GM10248 (cell line): ENCODE measurements around the gene CDK5RAP2.

Experiments used
- CTCF ChIA-PET: fragments of 300-600 bp; sonication (Branson Sonifier 250); formaldehyde crosslinking; extraction: SDS; loops from one replicate; lab custom pipeline; 2021; ENCODE audit warnings: antibody characterized with exemption; lab: Yijun Ruan, JAX
- POLR2A ChIA-PET: fragments of 350-650 bp; sonication (Branson Sonifier 250); formaldehyde crosslinking; extraction: SDS; loops from one replicate; lab custom pipeline; 2020; ENCODE audit warnings: antibody characterized with exemption; lab: Yijun Ruan, JAX
- DNase-seq: peaks from one replicate; pipeline ENCODE4 v3.0.0; 2012; ENCODE audit errors: extremely low spot score
- TF ChIP-seq, protein P1 (sequence below): IDR thresholded peaks from 2 replicates; pipeline ENCODE4 v1.5.1; 2012; ENCODE audit warnings: mild to moderate bottlenecking, low read depth; ENCODE audit errors: extremely low read depth, missing control alignments, control extremely low read depth

The CDK5RAP2 gene

DNA sequence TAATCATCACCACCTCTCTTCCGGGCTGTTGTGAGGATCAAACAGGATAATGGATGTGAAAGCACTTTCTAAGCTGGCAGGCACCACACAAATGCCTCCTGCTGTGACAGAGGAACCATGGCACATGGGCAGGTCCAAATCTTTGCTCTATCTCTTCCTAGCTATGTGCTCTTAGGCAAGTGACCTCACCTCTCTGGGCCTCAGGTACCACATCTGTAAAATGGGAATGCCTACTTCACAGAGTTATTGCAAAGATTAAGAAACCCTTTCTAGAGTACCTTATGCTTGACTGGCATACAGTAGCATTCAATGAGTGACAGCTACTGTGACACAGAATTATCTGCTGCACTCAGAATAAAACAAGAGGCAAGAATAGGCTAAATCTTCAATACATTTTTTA is 51.6 kb downstream of the CDK5RAP2 start:
- POLR2A ChIA-PET, result no interaction called here
- TF ChIP-seq, protein P1, sequence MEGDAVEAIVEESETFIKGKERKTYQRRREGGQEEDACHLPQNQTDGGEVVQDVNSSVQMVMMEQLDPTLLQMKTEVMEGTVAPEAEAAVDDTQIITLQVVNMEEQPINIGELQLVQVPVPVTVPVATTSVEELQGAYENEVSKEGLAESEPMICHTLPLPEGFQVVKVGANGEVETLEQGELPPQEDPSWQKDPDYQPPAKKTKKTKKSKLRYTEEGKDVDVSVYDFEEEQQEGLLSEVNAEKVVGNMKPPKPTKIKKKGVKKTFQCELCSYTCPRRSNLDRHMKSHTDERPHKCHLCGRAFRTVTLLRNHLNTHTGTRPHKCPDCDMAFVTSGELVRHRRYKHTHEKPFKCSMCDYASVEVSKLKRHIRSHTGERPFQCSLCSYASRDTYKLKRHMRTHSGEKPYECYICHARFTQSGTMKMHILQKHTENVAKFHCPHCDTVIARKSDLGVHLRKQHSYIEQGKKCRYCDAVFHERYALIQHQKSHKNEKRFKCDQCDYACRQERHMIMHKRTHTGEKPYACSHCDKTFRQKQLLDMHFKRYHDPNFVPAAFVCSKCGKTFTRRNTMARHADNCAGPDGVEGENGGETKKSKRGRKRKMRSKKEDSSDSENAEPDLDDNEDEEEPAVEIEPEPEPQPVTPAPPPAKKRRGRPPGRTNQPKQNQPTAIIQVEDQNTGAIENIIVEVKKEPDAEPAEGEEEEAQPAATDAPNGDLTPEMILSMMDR, result no peak
- CTCF ChIA-PET, result interaction anchor here (0.9 to 1.6 kb wide), 2 partner anchors 9 to 14 kb away, joined by 3 read pairs; no protein-coding TSS in a partner anchor
- DNase-seq, result no peak

DNA sequence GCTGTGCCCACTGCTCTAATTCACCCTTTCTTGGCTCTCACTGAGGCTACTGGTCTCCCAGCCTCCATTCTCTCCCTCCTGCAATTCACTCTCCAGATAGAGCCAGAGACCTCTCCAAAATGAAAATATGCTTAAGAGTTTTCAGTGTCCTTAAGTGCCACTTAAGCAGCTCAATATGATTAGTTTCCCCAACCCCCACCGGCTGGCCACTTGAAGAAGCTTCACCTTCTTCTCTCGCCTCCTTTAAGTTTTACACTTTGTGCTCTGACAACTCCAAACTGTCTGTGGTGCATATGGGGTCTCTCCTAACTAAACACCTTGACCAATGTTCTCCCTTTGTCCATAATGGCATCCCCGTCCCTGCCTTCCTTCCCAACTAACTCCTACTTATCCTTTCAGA is 53.4 kb downstream of the CDK5RAP2 start:
- ChIA-PET CTCF (interaction anchor here (1.0 to 1.6 kb wide), 3 partner anchors 11 to 32 kb away, joined by 3 to 4 read pairs (median 4); no protein-coding TSS in a partner anchor), POLR2A (no interaction called here)
- TF ChIP-seq, protein P1, result no peak
- DNase-seq, result no peak

GRCh38 chr9:120524863-120525262 is 55.1 kb downstream of the CDK5RAP2 start:
- ChIA-PET POLR2A (no interaction called here), CTCF (interaction anchor here (1.0 to 2.7 kb wide), 4 partner anchors 9 to 47 kb away, joined by 3 to 9 read pairs (median 7); no protein-coding TSS in a partner anchor)
- no peak for DNase-seq
- TF ChIP-seq, protein P1, result no peak

DNA sequence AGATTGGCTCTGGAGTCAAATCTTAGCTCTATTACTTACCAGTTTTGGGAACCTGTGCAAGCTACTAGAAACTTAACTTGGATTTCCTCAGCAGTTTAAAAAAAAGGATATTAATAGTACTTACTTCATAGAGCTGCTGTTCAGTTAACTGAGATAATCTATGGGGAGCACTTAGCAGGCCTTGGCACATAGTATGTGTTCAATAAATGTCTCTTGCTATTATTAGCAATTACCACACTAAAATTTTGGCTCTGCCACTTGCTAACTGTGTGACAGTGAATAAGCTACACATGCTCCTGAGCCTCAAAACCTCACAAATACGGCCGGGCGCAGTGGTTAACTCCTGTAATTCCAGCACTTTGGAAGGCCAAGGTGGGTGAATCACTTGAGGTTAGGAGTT is 55.9 kb downstream of the CDK5RAP2 start:
- POLR2A ChIA-PET, result no interaction called here
- DNase-seq, result no peak
- CTCF ChIA-PET, result interaction anchor here (2.1 to 2.7 kb wide), 3 partner anchors 9 to 46 kb away, joined by 5 to 9 read pairs (median 9); no protein-coding TSS in a partner anchor
- TF ChIP-seq, protein P1, result no peak

GRCh38 chr9:120522558-120522957 is 57.4 kb downstream of the CDK5RAP2 start:
- POLR2A ChIA-PET, result no interaction called here

DNA sequence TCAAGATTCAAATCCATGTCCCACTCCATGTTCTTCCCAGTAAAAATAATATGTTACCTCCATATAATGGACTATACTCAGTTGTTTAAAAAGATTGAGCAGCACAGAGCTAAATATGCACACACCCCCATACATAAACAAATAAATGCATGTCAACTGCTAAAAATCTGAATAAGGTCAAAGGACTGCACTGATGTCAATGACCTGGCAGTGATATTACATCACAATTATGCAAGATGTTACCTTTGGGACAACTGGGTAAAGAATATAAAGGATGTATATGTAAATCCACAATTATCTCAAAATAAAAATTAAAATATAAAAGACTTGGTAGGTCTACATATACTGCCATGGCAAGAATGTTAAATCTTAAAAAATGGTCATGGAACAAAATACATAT is 57.9 kb downstream of the CDK5RAP2 start:
- ChIA-PET POLR2A (no interaction called here), CTCF (no interaction called here)
- TF ChIP-seq, protein P1, result no peak
- DNase-seq, result no peak

More at GRCh38 chr9:120522558-120522957, 57.4 kb downstream of the CDK5RAP2 start:
- TF ChIP-seq, protein P1, result no peak
- CTCF ChIA-PET, result no interaction called here
- DNase-seq, result no peak
